LNCAP (cell line): ENCODE data around the gene RHBDF1.

ENCODE experiments used
- CTCF ChIP-seq: fragments of 450-650 bp; IDR thresholded peaks from 2 replicates; pipeline ENCODE4 v1.5.1; 2017; ENCODE audit warnings: mild to moderate bottlenecking

The RHBDF1 gene

DNA sequence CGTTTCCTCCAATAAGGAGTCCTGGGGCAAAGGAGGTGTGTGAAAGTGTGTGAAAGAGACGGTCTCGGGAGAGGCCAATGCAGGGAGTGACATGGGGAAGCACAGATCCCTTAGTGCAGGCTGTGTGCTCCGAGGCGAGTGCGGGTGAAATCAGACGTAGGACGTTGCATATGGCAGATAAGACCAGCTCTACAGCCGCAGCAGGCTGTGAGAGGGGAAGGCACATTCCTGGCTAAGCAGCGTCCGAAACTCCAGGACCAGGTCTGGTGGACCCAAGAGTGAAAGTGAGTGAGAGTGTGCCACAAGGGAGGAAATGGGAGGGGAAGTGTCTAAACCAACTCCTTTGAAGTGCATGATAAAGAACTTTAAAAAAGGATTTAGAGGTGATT lies 30.4 kb downstream of the RHBDF1 start:
- TF ChIP-seq CTCF = no peak

DNA sequence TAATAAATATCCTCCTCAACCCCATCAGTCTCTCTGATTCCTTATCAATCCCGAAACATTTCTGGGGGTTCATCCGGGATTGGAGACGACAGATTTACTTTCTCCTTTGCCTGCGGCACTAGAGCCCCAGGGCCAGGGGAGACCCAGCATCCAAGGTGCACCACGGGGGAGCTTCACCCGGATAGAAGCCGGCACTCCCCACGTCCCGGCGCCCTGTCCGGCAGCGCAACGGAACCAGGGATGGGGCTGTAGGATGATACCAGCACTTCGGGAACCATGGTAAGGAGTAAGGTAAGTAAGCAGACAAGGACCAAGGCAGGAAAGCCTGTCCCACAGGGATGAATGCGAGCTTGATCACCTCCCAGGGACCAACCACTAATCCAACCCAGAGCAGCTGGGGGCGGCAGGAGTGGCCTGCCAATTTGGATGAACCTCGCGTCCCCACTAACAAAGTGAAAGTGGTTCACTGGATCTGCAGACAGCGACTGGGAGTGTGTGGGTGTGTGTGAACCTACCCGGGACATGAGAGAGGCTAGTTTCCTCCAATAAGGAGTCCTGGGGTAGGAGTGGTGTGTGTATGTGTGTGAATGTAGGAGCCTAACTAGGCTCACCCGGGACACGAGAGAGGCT lies 30.9 kb downstream of the RHBDF1 start:
- TF ChIP-seq CTCF = no peak

GRCh38 chr16:38941-39892 lies 33.2 kb downstream of the RHBDF1 start:
- TF ChIP-seq CTCF = no peak

GRCh38 chr16:37511-37910 lies 34.9 kb downstream of the RHBDF1 start:
- no peak for TF ChIP-seq CTCF

DNA sequence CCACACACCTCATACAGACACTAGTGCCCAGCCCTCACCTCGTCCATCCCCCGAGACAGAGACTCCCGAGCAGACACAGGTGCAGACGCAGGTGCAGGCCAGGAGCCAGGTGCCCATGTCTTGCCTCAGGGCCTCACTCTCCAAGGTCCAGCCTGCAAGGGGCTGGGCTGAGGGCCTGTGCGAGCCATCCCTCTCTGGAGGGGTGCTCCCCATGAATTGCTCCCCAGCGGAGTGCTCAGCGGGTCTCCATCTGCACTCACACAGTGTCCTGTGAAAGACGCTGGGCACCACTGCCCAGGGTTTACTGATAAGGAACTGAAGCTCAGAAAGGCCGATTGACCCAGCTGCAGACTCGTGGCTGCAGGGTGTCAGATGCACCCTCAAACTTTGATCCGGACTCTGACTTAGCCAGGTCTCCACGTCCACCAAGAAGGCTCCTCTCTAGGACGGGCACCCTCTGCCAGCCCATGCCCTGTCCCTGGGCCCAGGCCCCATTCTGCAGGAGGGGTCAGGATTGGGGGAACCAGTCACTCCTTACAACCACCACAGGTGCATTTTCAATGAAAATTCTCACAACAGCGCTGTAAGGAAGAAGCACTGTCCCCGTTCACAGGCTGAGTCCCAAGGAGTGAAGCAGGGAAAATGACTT lies 36.0 kb downstream of the RHBDF1 start:
- no peak for TF ChIP-seq CTCF

GRCh38 chr16:35678-36305 lies 36.6 kb downstream of the RHBDF1 start:
- TF ChIP-seq CTCF = no peak

DNA sequence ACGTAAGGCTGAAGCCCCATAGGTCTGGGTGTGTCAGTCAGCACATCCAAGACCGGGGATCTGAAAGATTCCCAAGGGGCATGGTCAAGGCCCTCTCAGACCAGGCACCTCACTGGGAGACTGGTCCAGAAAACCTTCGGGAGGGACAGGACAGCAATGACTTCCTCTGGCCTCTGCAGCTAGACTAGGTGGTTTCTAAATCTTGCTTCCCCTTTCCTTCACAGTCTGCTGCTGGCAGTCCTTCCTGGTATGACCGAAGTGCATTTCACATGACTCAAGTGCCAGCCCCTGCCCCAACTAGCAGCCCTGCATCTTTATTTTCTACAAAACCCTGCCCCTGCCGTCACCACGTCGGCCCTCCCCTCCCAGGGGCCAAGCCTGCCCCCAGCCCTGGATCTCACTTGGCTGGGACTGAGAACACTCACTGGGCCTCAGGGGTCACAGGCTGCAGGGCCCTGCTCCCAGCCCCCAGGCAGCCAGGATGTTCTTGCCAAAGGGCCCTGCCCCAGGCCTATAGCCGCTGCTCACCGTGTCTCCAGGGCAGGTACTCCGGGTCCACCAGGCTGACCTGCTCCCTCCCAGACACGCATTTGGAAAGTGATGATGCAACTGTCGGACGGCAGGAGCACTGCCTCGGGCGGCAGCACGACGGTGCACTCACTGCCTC lies 37.3 kb downstream of the RHBDF1 start:
- no peak for TF ChIP-seq CTCF
